ENCODE results near the gene TNFRSF11A.

TNFRSF11A gene

GRCh38 chr18:62345909-62346308 is 20.8 kb downstream of the TNFRSF11A start:
- no peak for DNase-seq

- no peak for DNase-seq
Observed at GRCh38 chr18:62346333-62347088, 21.4 kb downstream of the TNFRSF11A start.

- DNase-seq = no peak
Observed at GRCh38 chr18:62347089-62347506, 22.0 kb downstream of the TNFRSF11A start.

GRCh38 chr18:62348474-62348873 is 23.4 kb downstream of the TNFRSF11A start:
- DNase-seq = no peak

- no peak for DNase-seq
Observed at GRCh38 chr18:62353170-62353569, 28.1 kb downstream of the TNFRSF11A start.

- no peak for DNase-seq
Observed at GRCh38 chr18:62354151-62354550, 29.0 kb downstream of the TNFRSF11A start.

- DNase-seq = no peak
Observed at GRCh38 chr18:62357079-62357719, 32.1 kb downstream of the TNFRSF11A start.

GRCh38 chr18:62360805-62361204 is 35.7 kb downstream of the TNFRSF11A start:
- DNase-seq = no peak

- DNase-seq = no peak
Observed at GRCh38 chr18:62361288-62361687, 36.2 kb downstream of the TNFRSF11A start.

GRCh38 chr18:62364558-62364957 is 39.4 kb downstream of the TNFRSF11A start:
- DNase-seq = no peak

GRCh38 chr18:62365420-62365819 is 40.3 kb downstream of the TNFRSF11A start:
- DNase-seq = no peak

GRCh38 chr18:62366992-62367391 is 41.9 kb downstream of the TNFRSF11A start:
- DNase-seq = no peak

- no peak for DNase-seq
Observed at GRCh38 chr18:62368100-62368499, 43.0 kb downstream of the TNFRSF11A start.

GRCh38 chr18:62369129-62369644 is 44.1 kb downstream of the TNFRSF11A start:
- DNase-seq = no peak

GRCh38 chr18:62370366-62370765 is 45.3 kb downstream of the TNFRSF11A start:
- no peak for DNase-seq

GRCh38 chr18:62371436-62371835 is 46.3 kb downstream of the TNFRSF11A start:
- DNase-seq = no peak

- DNase-seq = no peak
Observed at GRCh38 chr18:62372156-62372555, 47.0 kb downstream of the TNFRSF11A start.

- no peak for DNase-seq
Observed at GRCh38 chr18:62372882-62373281, 47.8 kb downstream of the TNFRSF11A start.

GRCh38 chr18:62374410-62374965 is 49.4 kb downstream of the TNFRSF11A start:
- no peak for DNase-seq

GRCh38 chr18:62377131-62377807 is 52.2 kb downstream of the TNFRSF11A start:
- DNase-seq = no peak

- DNase-seq = no peak
Observed at GRCh38 chr18:62379051-62379450, 53.9 kb downstream of the TNFRSF11A start.

- DNase-seq = no peak
Observed at GRCh38 chr18:62381373-62381772, 56.3 kb downstream of the TNFRSF11A start.

- DNase-seq = no peak
Observed at GRCh38 chr18:62384068-62384467, 59.0 kb downstream of the TNFRSF11A start.
